H9 (cell line): ENCODE measurements around the gene CHN1. TPM values are rescaled to one million over a fixed set of nuclear protein-coding genes. Genes with fewer than 3 reads are reported as not detected.

Source experiments
- DNase-seq: peaks from one replicate; pipeline ENCODE4 v3.0.0-alpha.2; 2017
- H2AFZ ChIP-seq: one replicate; pipeline ENCODE4 v1.6.1; 2013; ENCODE audit warnings: mild to moderate bottlenecking, low read length, control low read depth, moderate library complexity
- H2AK5ac ChIP-seq: 2 replicates; pipeline ENCODE4 v1.6.1; 2013; ENCODE audit warnings: low read length, control low read depth, mixed read lengths; ENCODE audit not compliant: insufficient read length
- H2BK120ac ChIP-seq: one replicate; pipeline ENCODE4 v1.6.1; 2013; ENCODE audit warnings: low read depth, mild to moderate bottlenecking, low read length, control low read depth, inconsistent platforms; ENCODE audit not compliant: poor library complexity, severe bottlenecking
- H2BK12ac ChIP-seq: 2 replicates; pipeline ENCODE4 v1.6.1; 2013; ENCODE audit warnings: low read length, control low read depth, mixed read lengths, low read depth; ENCODE audit not compliant: insufficient read length
- H2BK15ac ChIP-seq: 2 replicates; pipeline ENCODE4 v1.6.1; 2013; ENCODE audit warnings: low read depth, low read length, control low read depth
- H2BK20ac ChIP-seq: one replicate; pipeline ENCODE4 v1.6.1; 2013; ENCODE audit warnings: low read depth, mild to moderate bottlenecking, low read length, control low read depth, inconsistent platforms; ENCODE audit not compliant: poor library complexity, severe bottlenecking
- H2BK5ac ChIP-seq: 2 replicates; pipeline ENCODE4 v1.6.1; 2013; ENCODE audit warnings: low read length, control low read depth, mixed read lengths; ENCODE audit not compliant: insufficient read length
- H3K14ac ChIP-seq: 2 replicates; pipeline ENCODE4 v1.6.1; 2013; ENCODE audit warnings: low read length, control low read depth; ENCODE audit not compliant: insufficient read depth
- H3K18ac ChIP-seq: 2 replicates; pipeline ENCODE4 v1.6.1; 2013; ENCODE audit warnings: low read depth, mild to moderate bottlenecking, mixed read lengths, low read length, control low read depth; ENCODE audit not compliant: insufficient read length
- H3K23ac ChIP-seq: 2 replicates; pipeline ENCODE4 v1.6.1; 2013; ENCODE audit warnings: low read length, control low read depth, mixed read lengths, low read depth; ENCODE audit not compliant: insufficient read length
- H3K23me2 ChIP-seq: 2 replicates; pipeline ENCODE4 v1.6.1; 2013; ENCODE audit warnings: low read depth, mild to moderate bottlenecking, mixed read lengths, low read length, control low read depth; ENCODE audit not compliant: insufficient read length, poor library complexity, severe bottlenecking
- H3K27ac ChIP-seq: 2 replicates; pipeline ENCODE4 v1.5.1; 2013; ENCODE audit warnings: low read length, control low read depth, mixed read lengths, low read depth; ENCODE audit not compliant: insufficient read length
- H3K27me3 ChIP-seq: 2 replicates; pipeline ENCODE4 v1.6.1; 2013; ENCODE audit warnings: low read length, control low read depth, inconsistent platforms; ENCODE audit not compliant: insufficient read depth
- H3K4ac ChIP-seq: 2 replicates; pipeline ENCODE4 v1.6.1; 2013; ENCODE audit warnings: low read depth, mild to moderate bottlenecking, control low read depth, inconsistent platforms, low read length, moderate library complexity
- H3K4me1 ChIP-seq: 2 replicates; pipeline ENCODE4 v1.6.1; 2013; ENCODE audit warnings: low read length, control low read depth, inconsistent platforms; ENCODE audit not compliant: insufficient read depth
- H3K4me2 ChIP-seq: 2 replicates; pipeline ENCODE4 v1.6.1; 2013; ENCODE audit warnings: low read length, control low read depth, mixed read lengths; ENCODE audit not compliant: insufficient read length, insufficient read depth
- H3K56ac ChIP-seq: 2 replicates; pipeline ENCODE4 v1.6.1; 2013; ENCODE audit warnings: low read depth, mild to moderate bottlenecking, mixed read lengths, low read length, control low read depth; ENCODE audit not compliant: insufficient read length
- H3K79me1 ChIP-seq: 2 replicates; pipeline ENCODE4 v1.6.1; 2013; ENCODE audit warnings: low read depth, mild to moderate bottlenecking, moderate library complexity, low read length, control low read depth, inconsistent platforms; ENCODE audit not compliant: insufficient read depth, poor library complexity, severe bottlenecking
- H3K79me2 ChIP-seq: 2 replicates; pipeline ENCODE4 v1.6.1; 2013; ENCODE audit warnings: low read length, control low read depth, inconsistent platforms; ENCODE audit not compliant: insufficient read depth
- H3K9ac ChIP-seq: 2 replicates; pipeline ENCODE4 v1.6.1; 2013; ENCODE audit warnings: low read length, control low read depth, mixed read lengths; ENCODE audit not compliant: insufficient read length; ENCODE audit errors: extremely low read depth
- H3K9me3 ChIP-seq: one replicate; pipeline ENCODE4 v1.6.1; 2013; ENCODE audit warnings: low read depth, low read length, inconsistent platforms; ENCODE audit not compliant: control insufficient read depth
- H3T11ph ChIP-seq: one replicate; pipeline ENCODE4 v1.6.1; 2013; ENCODE audit warnings: mild to moderate bottlenecking, low read length, control low read depth, inconsistent platforms
- H4K20me1 ChIP-seq: one replicate; pipeline ENCODE4 v1.6.1; 2013; ENCODE audit not compliant: control insufficient read depth, insufficient read length, insufficient read depth
- H4K5ac ChIP-seq: 2 replicates; pipeline ENCODE4 v1.6.1; 2013; ENCODE audit warnings: low read depth, mild to moderate bottlenecking, mixed read lengths, low read length, control low read depth; ENCODE audit not compliant: insufficient read length
- H4K8ac ChIP-seq: replicated peaks from 2 replicates; pipeline ENCODE4 v1.6.1; 2013; ENCODE audit warnings: low read length, control low read depth, mixed read lengths, low read depth; ENCODE audit not compliant: insufficient read length
- H4K91ac ChIP-seq: 2 replicates; pipeline ENCODE4 v1.6.1; 2013; ENCODE audit warnings: low read depth, mild to moderate bottlenecking, moderate library complexity, mixed read lengths, low read length, control low read depth; ENCODE audit not compliant: insufficient read length
- H3K27ac Mint-ChIP-seq, 3 experiments: 2 replicates in 2 of 3; 3 replicates in 1 of 3; pipeline ENCODE4 v1.8.0; 2020 to 2021; ENCODE audit warnings: mixed read lengths in 3 of 3, mild to moderate bottlenecking in 1 of 3, moderate library complexity in 1 of 3
- H3K27me3 Mint-ChIP-seq: 2 replicates; pipeline ENCODE4 v1.8.0; 2021; ENCODE audit warnings: low read depth, mild to moderate bottlenecking, moderate library complexity, mixed read lengths
- H3K36me3 Mint-ChIP-seq, 3 experiments: 2 replicates in 2 of 3; 3 replicates in 1 of 3; pipeline ENCODE4 v1.8.0; 2020 to 2021; ENCODE audit warnings: low read depth in 3 of 3, mixed read lengths in 3 of 3; ENCODE audit not compliant: insufficient read depth in 1 of 3
- H3K4me1 Mint-ChIP-seq, 2 experiments: 2 replicates each; pipeline ENCODE4 v1.8.0; 2020; ENCODE audit warnings: mixed read lengths in 2 of 2
- H3K4me3 Mint-ChIP-seq, 2 experiments: 2 replicates in 1 of 2; 3 replicates in 1 of 2; pipeline ENCODE4 v1.8.0; 2020 to 2021; ENCODE audit warnings: mild to moderate bottlenecking in 2 of 2, mixed read lengths in 2 of 2, moderate library complexity in 1 of 2
- H3K9me3 Mint-ChIP-seq, 2 experiments: 2 replicates in 1 of 2; 3 replicates in 1 of 2; pipeline ENCODE4 v1.8.0; 2020; ENCODE audit warnings: mild to moderate bottlenecking in 2 of 2, mixed read lengths in 2 of 2, moderate library complexity in 1 of 2
- CTCF ChIP-seq: fragments of 200-600 bp; sonication (generic); conservative IDR thresholded peaks from 3 replicates; pipeline ENCODE4 v1.8.0; 2021; ENCODE audit warnings: antibody characterized with exemption, mild to moderate bottlenecking
- WGBS: extraction: QIAGEN DNeasy Blood & Tissue Kit; methylation state at CpG from one replicate; pipeline ENCODE4 v1.1.7; 2013; ENCODE audit warnings: missing lambda C conversion rate, low lambda C conversion rate, mixed read lengths; ENCODE audit not compliant: insufficient read length; ENCODE audit errors: extremely low coverage; 5-methylcytosine and 5-hydroxymethylcytosine counted together
- total RNA-seq: library from RNA; stranded (reverse); gene quantifications from 2 replicates; pipeline ENCODE4 v1.2.1, GENCODE V29; 2021

CHN1 gene
- total RNA-seq, 1 experiment from 2014 or later, result 33.9 TPM

- H3K9me3 ChIP-seq, result no peaks in the 10 kb centered on the region
- H2AK5ac ChIP-seq, result no peak overlapping the region
- no peak overlapping the region for H2BK120ac ChIP-seq
- no peak overlapping the region for H2AFZ ChIP-seq
- Mint-ChIP-seq H3K27ac (no peak overlapping the region), H3K9me3 (no peaks in the 10 kb centered on the region), H3K27me3 (no peaks in the 10 kb centered on the region), H3K4me3 (no peak overlapping the region), H3K36me3 (peaks cover 0 to 6% (median 3%) of the 10 kb centered on the region in 3 experiments; a peak in 2 of 7 replicates), H3K4me1 (peaks cover 17 to 18% of the 10 kb centered on the region in 2 experiments)
- H3K9ac ChIP-seq, result no peak overlapping the region
- peaks cover 7% of the 10 kb centered on the region; the same call in 1 of the 2 replicates for H3K4me1 ChIP-seq
- H3K79me2 ChIP-seq, result no peaks in the 10 kb centered on the region
- no peaks in the 10 kb centered on the region for H3K27me3 ChIP-seq
- H3K18ac ChIP-seq, result no peak overlapping the region
- H4K8ac ChIP-seq, result no peak overlapping the region
- H3K27ac ChIP-seq, result no peak overlapping the region
- no peak for TF ChIP-seq CTCF
- no peak overlapping the region for H2BK20ac ChIP-seq
- H3K56ac ChIP-seq, result no peak overlapping the region
- H3K23ac ChIP-seq, result no peak overlapping the region
- no peak overlapping the region for H4K91ac ChIP-seq
- no peak overlapping the region for H3T11ph ChIP-seq
- no peak overlapping the region for H2BK5ac ChIP-seq
- H2BK15ac ChIP-seq, result no peak overlapping the region
- H3K4ac ChIP-seq, result no peak overlapping the region
- DNase-seq, result no peak
- WGBS, result no CpG with 5 or more reads among the region's 4 CpGs
- no peak overlapping the region for H2BK12ac ChIP-seq
- no peaks in the 10 kb centered on the region for H3K23me2 ChIP-seq
- no peaks in the 10 kb centered on the region for H4K20me1 ChIP-seq
- H3K4me2 ChIP-seq, result no peak overlapping the region
- no peaks in the 10 kb centered on the region for H3K79me1 ChIP-seq
- no peak overlapping the region for H3K14ac ChIP-seq
- H4K5ac ChIP-seq, result no peak overlapping the region
These were observed 49.2 kb upstream of the CHN1 start for GRCh38 chr2:175054340-175054739.
